ENCODE results near the gene REEP6. TPM values are rescaled to one million over a fixed set of nuclear protein-coding genes. Genes with fewer than 3 reads are reported as not detected.

REEP6 gene
- total RNA-seq, 1 donor from 2014 or later = 1.7 TPM

DNA sequence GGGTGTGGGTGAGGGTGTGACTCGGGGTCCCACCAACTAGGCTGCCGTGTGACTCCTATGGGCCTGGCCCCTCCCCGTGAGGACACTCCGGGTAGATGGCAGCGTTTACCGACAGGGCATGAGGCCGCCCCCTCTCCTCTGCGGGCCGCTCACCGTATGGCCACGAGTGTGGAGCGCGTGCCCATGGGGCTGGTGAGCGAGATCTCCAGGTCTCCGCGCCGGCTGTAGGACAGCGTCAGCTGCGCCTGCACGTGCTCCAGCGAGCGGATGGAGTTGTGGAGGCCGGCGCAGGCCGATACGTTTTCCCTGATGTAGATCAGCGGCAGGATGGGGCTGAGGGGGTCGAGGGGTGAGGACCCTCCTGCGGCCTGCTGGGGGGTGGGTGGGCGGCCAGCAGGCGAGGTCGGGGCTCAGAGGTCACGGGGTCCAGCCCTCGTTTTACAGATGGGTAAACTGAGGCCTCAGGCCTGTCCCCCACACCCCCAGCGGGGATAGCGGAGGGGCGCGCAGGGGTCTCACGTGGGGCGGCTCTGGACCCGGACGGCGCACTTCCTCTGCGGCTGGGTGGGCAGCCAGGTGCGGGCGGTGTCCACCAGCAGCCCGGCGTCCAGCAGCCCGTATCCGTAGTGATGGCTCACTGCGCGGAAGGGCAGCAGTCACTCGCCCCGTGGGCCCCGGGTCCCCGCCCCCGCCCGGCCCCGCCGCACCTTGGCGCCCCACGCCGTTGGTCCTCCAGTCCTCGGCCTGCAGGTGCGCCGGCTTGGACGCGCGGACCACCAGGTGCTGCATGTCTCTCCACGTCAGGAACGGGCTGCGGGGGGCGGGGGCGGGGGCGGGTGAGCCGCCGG lies 7.6 kb upstream of the REEP6 start:
- H3K27ac Mint-ChIP-seq = no peak overlapping the region
- H3K4me3 Mint-ChIP-seq = no peak overlapping the region
- no peaks in the 10 kb centered on the region for H3K27me3 Mint-ChIP-seq
- no peak for DNase-seq
- intact Hi-C loops (cut with micrococcal nuclease) = no loop called here
- H3K9me3 Mint-ChIP-seq = no peaks in the 10 kb centered on the region
- peaks cover 5% of the 10 kb centered on the region for H3K4me1 Mint-ChIP-seq
- peaks cover 3% of the 10 kb centered on the region for H3K36me3 Mint-ChIP-seq (ENCODE audit: low read depth)

DNA sequence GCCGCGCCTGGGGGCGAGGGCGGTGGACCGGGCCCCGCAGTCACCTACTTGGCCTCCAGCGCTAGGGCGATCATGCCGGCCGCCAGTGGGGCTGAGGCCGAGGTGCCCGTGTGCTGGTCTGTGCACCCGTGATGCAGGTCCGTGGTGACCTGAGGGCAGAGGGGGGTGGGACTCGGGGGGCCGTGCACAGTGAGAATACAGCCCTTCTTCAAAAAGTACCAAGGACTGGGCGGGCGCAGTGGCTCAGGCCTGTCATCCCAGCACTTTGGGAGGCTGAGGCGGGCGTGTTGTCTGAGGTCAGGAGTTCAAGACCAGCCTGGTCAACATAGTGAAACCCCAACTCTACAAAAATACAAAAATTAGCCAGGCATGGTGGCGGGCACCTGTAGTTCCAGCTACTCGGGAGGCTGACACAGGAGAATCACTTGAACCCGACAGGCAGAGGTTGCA lies 7.0 kb upstream of the REEP6 start:
- H3K4me3 Mint-ChIP-seq = no peak overlapping the region
- no peak overlapping the region for H3K27ac Mint-ChIP-seq
- H3K36me3 Mint-ChIP-seq (ENCODE audit: low read depth) = peaks cover 2% of the 10 kb centered on the region
- no peaks in the 10 kb centered on the region for H3K9me3 Mint-ChIP-seq
- H3K27me3 Mint-ChIP-seq = no peaks in the 10 kb centered on the region
- intact Hi-C loops (cut with micrococcal nuclease) = no loop called here
- DNase-seq = no peak
- H3K4me1 Mint-ChIP-seq = peaks cover 3% of the 10 kb centered on the region

DNA sequence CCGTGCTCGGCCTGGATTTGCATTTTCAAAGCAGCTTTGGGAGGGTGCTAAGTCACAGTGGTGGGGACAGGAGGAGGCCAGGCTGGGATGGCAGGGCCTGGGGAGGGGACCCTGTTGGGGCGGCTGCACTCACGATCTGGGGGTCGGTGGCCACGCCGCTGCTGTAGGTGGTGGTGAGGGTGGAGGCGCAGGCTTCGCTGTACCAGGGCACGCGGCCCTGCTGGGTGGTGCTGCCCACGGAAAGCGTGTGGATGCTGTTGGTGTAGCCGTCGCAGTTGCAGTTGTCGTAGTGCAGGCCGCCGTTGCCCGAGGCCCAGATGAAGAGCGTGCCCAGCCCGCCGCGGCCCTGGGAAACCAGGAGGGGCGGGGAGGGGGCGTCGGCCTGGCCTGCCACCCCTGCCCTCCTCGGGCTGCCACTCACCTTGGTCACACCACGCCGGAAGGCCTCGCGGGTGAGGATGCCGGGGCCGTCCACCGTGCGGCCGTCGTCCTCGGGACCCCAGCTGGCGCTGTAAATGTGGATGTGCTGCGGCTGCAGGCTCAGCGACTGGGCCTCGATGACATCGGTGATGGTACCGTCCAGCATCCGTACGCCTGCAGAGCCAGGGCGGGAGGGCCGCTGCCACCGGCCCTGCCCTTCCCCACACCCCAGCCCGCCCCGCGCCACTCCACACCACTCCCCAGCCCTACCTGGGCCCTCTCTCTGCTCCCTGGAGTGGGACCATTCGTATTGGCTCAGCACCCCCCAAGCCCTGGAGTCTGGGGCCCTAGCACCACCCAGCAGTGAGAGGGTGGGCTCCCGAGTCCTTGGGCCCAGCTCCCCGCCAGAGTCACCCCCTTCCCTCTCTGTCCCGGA lies 4.0 kb upstream of the REEP6 start:
- Mint-ChIP-seq H3K36me3 (ENCODE audit: low read depth) (no peaks in the 10 kb centered on the region), H3K27me3 (peaks cover 4% of the 10 kb centered on the region), H3K27ac (no peak overlapping the region), H3K4me3 (no peak overlapping the region), H3K4me1 (peaks cover 6% of the 10 kb centered on the region), H3K9me3 (no peaks in the 10 kb centered on the region)
- intact Hi-C loops (cut with micrococcal nuclease) = no loop called here
- no peak for DNase-seq

DNA sequence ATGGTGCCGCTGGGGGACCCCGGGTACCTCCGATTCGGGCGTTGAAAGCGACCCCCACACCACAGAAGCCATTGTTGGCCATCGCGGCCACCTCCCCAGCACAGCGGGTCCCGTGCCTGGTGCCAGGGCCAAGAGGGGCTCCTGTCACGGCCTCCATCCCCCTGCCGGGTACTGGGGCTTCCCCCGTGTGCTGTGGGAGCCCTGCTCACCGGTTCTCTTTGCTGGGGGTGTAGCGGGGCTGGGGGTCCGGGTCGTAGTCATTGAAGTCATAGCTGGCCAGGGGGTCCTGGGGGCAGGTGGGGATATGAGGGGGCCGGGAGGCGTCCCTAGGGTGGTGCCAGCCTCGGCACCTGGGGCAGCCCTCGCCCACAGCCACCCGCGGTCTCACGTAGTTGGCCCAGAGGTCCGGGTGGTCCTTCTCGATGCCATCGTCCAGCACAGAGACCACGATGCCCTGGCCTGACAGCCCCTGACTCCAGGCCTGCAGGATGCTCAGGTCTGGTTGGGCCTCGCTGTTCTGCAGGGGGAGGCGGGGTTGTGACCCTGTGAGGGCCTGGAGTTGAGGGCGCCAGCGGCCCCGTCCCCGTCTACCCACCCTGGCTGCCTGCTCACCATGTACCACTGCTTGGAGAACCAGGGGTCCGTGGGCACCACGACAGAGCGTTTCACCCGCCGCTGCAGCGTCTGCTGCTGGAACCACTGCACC lies 3.3 kb upstream of the REEP6 start:
- intact Hi-C loops (cut with micrococcal nuclease) = no loop called here
- Mint-ChIP-seq H3K4me3 (no peak overlapping the region), H3K36me3 (ENCODE audit: low read depth) (no peaks in the 10 kb centered on the region), H3K27me3 (peaks cover 7% of the 10 kb centered on the region), H3K4me1 (peaks cover 6% of the 10 kb centered on the region), H3K27ac (no peak overlapping the region), H3K9me3 (no peaks in the 10 kb centered on the region)
- DNase-seq = no peak

DNA sequence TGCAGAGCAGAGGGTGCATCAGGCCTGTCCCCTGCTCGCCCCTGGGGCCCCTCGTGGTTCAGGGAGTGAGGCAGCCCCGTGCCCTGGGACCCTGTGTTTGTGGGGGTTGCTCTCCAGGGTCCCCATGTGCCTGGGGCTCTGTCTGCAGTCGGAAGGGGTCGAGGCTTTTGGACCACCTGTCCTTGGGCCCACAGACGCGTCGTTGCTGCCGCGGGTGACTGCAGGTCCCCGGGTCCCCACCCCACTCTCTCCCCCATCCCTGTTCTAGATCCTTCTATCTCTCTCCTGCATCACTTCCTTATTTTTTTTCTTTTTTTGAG lies 2.7 kb upstream of the REEP6 start:
- H3K27me3 Mint-ChIP-seq = peaks cover 8% of the 10 kb centered on the region
- no peak for DNase-seq
- intact Hi-C loops (cut with micrococcal nuclease) = no loop called here
- H3K4me1 Mint-ChIP-seq = peaks cover 6% of the 10 kb centered on the region
- no peak overlapping the region for H3K4me3 Mint-ChIP-seq
- H3K36me3 Mint-ChIP-seq (ENCODE audit: low read depth) = no peaks in the 10 kb centered on the region
- no peaks in the 10 kb centered on the region for H3K9me3 Mint-ChIP-seq
- no peak overlapping the region for H3K27ac Mint-ChIP-seq

DNA sequence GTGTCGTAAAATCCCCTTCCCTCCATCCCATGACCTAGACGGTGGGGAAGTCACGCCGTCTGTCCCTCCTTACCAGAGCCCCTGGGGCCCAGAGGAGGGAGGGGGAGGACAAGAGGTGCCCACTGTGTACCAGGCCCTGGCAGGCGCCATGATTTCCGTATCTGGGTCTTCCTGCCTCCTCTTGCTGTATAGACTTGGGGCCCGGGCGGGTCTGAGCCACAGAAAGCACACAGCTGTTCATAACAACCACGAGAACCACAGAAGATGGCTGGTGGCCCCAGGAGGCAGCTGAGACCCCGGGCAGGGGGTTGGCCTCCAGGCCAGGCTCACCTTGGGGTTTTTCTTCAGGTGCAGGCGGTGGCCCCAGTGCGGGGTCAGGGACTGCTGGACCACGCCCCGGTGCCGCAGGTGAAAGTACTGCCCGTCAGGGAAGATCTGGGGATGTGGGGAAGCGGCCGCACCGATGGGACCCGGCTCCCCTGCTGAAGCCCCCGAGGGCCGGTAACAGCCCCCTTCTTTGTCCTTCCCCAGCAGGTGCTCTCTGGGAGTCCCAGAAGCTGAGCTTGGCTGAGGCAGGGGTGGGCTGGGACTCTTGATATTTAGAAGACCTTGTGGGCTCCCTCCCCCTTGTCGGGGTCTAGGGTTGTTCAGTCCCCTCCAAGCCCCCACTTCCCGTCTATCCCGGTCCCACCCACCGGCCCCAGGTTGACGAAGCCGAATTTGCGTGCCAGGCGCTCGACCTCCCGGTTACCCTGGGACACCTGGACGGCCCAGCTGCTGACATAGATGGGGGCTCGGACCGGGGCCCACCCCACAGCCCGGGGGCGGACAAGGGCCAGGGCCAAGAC lies 1.3 kb upstream of the REEP6 start:
- no peaks in the 10 kb centered on the region for H3K9me3 Mint-ChIP-seq
- peak; percentile 69 for DNase-seq

DNA sequence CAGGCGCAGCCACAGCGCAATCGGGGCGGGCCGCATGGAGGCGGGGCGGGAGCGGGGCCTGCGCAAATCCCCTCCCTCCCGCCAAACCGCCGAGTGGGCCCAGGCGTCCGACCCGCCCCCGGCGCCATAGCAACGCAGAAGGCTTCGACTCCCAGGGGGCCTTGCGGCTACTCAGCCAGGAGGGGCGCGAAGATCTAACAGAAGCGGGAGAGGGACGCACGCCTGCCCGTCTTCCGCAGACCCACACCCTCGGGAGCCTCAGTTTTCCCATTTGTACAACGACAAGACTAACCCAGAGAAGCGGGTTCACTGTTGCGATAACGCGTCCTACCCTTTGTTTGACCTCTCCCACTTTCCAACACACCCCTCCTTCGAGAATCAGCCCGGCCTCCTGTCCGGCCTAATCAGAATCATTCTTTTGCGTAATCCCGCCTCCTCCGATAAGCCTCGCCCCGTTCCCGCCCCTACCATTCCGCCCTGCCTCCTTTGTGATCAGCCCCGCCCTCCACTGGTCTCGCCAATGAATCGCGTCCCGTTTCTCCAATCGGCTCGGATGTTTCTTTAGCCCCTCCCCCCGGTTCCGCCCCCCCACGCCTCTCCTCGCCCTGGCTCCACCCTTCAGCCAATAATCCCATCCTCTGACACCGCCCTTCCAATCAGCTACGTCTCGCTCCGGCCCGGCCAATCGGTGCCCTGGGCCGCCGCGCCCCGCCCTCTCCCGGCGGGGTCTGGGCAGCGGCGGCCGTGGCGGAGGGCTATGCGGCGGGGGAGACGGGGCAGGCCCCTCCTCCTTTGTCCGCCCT lies 469 bp upstream of the REEP6 start, which contains the start of gene PCSK4:
TSS of gene PCSK4 (minus strand) at position 40 of the 803 bp plus-strand sequence. CDS start at position 36, 4 bp downstream.
- Mint-ChIP-seq H3K4me3 (peak within 1 kb of the TSS; percentile 90), H3K27ac (peak within 1 kb of the TSS; percentile 85), H3K4me1 (peaks cover 6% of the 10 kb centered on the region), H3K9me3 (no peaks in the 10 kb centered on the region), H3K36me3 (ENCODE audit: low read depth) (no peaks in the 10 kb centered on the region), H3K27me3 (peaks cover 8% of the 10 kb centered on the region)
- peak; percentile 99 for DNase-seq
- intact Hi-C loops (cut with micrococcal nuclease) = loop anchor here (1.0 to 2.0 kb wide), 2 partner anchors 11 to 18 kb away; partner anchors contain the start of gene C19orf25

More for the DNA sequence above, 1.3 kb upstream of the REEP6 start:
- H3K27me3 Mint-ChIP-seq = peaks cover 8% of the 10 kb centered on the region
- H3K27ac Mint-ChIP-seq = peak overlapping the region; percentile 20
- intact Hi-C loops (cut with micrococcal nuclease) = loop anchor here (1.0 to 2.0 kb wide), 2 partner anchors 10 to 19 kb away; partner anchors contain the start of gene C19orf25
- peaks cover 6% of the 10 kb centered on the region for H3K4me1 Mint-ChIP-seq
- H3K36me3 Mint-ChIP-seq (ENCODE audit: low read depth) = no peaks in the 10 kb centered on the region
- peak overlapping the region; percentile 62 for H3K4me3 Mint-ChIP-seq

DNA sequence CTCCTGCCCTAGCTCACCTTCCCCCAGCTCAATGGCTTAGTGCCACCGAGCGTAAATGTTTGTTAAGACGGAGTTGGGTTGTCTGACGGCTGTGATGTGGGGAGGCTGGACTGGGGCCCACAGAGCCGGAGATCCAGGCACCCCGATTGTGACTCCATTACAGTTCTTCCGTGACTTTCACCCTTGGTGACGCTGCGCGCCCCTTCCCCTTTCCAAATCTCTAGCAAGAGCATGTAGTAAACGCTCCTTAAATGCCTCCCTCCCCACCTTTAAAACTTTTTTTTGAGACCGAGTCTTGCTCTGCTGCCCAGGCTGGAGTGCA lies 829 bp downstream of the REEP6 start:
- no peak for DNase-seq
- H3K9me3 Mint-ChIP-seq = no peaks in the 10 kb centered on the region
- peak overlapping the region; percentile 65 for H3K4me3 Mint-ChIP-seq
- no peaks in the 10 kb centered on the region for H3K36me3 Mint-ChIP-seq (ENCODE audit: low read depth)
- intact Hi-C loops (cut with micrococcal nuclease) = loop anchor here (2.0 kb wide), 1 partner anchor 17 kb away; no protein-coding TSS in a partner anchor
- H3K27ac Mint-ChIP-seq = no peak overlapping the region
- H3K4me1 Mint-ChIP-seq = peaks cover 6% of the 10 kb centered on the region
- peaks cover 8% of the 10 kb centered on the region for H3K27me3 Mint-ChIP-seq

DNA sequence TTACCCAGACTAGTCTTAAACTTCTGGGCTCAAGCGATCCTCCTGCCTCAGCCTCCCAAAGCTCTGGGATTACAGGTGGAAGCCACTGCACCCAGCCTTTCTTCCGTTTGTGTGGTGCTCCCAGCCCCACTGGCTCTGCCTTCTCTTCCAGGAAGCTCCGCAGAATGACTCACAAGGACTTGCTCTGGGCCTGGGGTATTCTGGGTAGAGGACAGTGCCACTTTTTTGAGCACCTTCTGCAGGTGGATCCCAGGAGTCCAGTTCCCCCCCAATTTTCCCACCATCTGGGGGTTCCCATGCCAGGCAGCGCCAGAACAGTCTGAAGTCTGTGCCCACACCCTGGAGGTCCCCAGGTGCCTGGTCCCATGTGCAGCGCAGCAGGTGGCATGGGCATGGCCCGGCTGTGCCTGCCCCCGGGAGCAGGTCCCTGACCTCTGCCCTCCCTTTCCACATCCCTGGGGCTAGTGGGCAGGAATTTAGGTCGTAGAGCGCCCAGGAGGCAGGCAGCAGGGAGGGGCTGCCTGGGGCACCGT lies 1.6 kb downstream of the REEP6 start:
- Mint-ChIP-seq H3K4me3 (no peak overlapping the region), H3K27me3 (peaks cover 8% of the 10 kb centered on the region), H3K36me3 (ENCODE audit: low read depth) (no peaks in the 10 kb centered on the region), H3K9me3 (no peaks in the 10 kb centered on the region), H3K27ac (no peak overlapping the region), H3K4me1 (peaks cover 6% of the 10 kb centered on the region)
- no peak for DNase-seq
- intact Hi-C loops (cut with micrococcal nuclease) = no loop called here

DNA sequence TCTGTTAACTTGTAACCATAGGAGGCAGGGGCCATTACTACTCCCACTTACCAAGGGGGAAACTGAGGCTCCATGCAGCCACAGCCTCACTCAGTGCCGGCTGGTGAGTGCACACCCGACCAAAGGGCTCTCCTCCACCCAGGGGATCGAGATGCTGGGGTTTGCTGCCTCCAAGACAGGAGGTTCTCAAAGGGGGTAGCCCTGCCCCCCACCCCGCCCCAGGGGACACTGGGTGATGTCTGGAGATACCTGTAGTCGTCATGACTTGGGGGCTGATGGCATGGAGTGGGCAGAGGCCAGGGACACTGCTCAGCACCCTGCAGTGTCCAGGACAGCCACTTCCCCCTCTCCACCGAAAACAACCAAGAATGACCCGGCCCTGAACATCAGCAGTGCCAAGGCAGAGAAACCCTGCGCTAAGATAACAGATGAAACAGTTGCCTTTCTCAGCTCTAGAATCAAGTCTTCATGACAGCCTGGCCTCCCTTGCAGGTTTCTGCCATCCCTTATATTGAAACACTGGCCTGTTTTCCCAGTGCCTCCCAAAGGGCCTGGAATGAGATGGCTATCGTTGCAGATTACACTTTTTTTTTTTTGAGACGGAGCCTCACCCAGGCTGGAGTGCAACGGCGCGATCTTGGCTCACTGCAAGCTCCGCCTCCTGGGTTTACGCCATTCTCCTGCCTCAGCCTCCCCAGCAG lies 3.3 kb downstream of the REEP6 start:
- DNase-seq = no peak
- Mint-ChIP-seq H3K27ac (no peak overlapping the region), H3K9me3 (no peaks in the 10 kb centered on the region), H3K4me3 (no peak overlapping the region), H3K27me3 (peaks cover 8% of the 10 kb centered on the region), H3K36me3 (ENCODE audit: low read depth) (no peaks in the 10 kb centered on the region), H3K4me1 (peaks cover 6% of the 10 kb centered on the region)
- intact Hi-C loops (cut with micrococcal nuclease) = no loop called here

DNA sequence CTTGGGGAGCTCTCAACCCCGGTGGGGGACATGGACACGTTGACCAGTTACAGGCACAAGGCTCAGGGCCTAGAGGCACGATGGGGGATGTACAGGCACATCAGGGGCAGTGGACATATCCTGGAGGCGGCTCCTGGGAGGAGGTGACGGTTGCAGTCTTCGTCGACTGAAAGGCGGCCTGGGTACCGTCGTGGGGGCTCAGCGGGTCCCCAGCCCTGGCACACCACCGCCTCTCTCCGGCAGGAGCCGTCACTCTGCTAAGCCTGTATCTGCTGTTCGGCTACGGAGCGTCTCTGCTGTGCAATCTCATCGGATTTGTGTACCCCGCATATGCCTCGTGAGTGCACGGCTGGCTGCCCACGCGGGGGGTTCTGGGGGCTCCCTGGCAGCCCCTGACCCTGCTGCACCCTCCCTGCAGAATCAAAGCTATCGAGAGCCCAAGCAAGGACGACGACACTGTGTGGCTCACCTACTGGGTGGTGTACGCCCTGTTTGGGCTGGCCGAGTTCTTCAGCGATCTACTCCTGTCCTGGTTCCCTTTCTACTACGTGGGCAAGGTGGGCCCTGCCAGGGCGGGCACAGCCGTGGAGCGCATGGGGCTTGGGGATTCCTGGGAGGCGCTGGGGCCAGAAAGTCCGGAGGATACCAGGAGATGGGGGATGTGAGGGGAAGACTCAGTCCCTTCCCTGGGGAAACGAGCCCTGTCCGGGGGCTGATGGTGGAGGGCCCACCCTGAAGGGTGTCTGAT lies 4.2 kb downstream of the REEP6 start:
- DNase-seq = no peak
- H3K27ac Mint-ChIP-seq = no peak overlapping the region

More for the DNA sequence above, 4.2 kb downstream of the REEP6 start:
- intact Hi-C loops (cut with micrococcal nuclease) = no loop called here
- H3K4me1 Mint-ChIP-seq = peaks cover 3% of the 10 kb centered on the region
- H3K9me3 Mint-ChIP-seq = no peaks in the 10 kb centered on the region
- no peaks in the 10 kb centered on the region for H3K36me3 Mint-ChIP-seq (ENCODE audit: low read depth)
- peaks cover 8% of the 10 kb centered on the region for H3K27me3 Mint-ChIP-seq
- no peak overlapping the region for H3K4me3 Mint-ChIP-seq

All from activated CD4-positive, alpha-beta T cell treated with anti-CD3 and anti-CD28 coated beads, Interleukin-2, amount 10 ng/mL, durations not matched to agents 24 days and 14 days (primary cell).